HL-60 (cell line): ENCODE measurements around the gene PTGDS.

Experiments
- CTCF ChIP-seq: IDR thresholded peaks from one replicate; pipeline ENCODE4 v1.5.1; 2011; ENCODE audit warnings: low read length, control low read depth, inconsistent platforms; ENCODE audit not compliant: insufficient read depth
- GABPA ChIP-seq: IDR thresholded peaks from 2 replicates; pipeline ENCODE4 v1.6.1; 2012; ENCODE audit warnings: low read depth
- POLR2AphosphoS5 ChIP-seq: IDR thresholded peaks from 2 replicates; pipeline ENCODE4 v1.6.1; 2012; ENCODE audit warnings: low read depth
- REST ChIP-seq: IDR thresholded peaks from 2 replicates; pipeline ENCODE4 v1.6.1; 2012; ENCODE audit warnings: low read depth; ENCODE audit not compliant: insufficient replicate concordance
- SPI1 ChIP-seq: IDR thresholded peaks from 2 replicates; pipeline ENCODE4 v1.6.1; 2012; ENCODE audit warnings: low read depth, mild to moderate bottlenecking, borderline replicate concordance

GRCh38 chr9:136942112-136942880, 35.0 kb upstream of the PTGDS start:
- no peak for TF ChIP-seq GABPA
- no peak for TF ChIP-seq CTCF
- 0 out of 2 replicates have a peak, but pooled peaks have one; percentile 3 for TF ChIP-seq POLR2AphosphoS5
- TF ChIP-seq REST: no peak
- TF ChIP-seq SPI1: no peak
